HG03469 (cell line): Measurements from ENCODE around the gene SMURF1.
"Not testable (repeated sequence)": the region's sequence is repeated elsewhere in the genome, so short reads cannot be mapped to it uniquely, and the experiment has no call there.

Source experiments
- ATAC-seq: cut with Tn5 transposase; IDR thresholded peaks from one replicate; pipeline ENCODE4 v1.9.1; 2021; ENCODE audit warnings: mild to moderate bottlenecking, moderate library complexity, moderate number of reproducible peaks; ENCODE audit not compliant: unreplicated experiment

The SMURF1 gene

DNA sequence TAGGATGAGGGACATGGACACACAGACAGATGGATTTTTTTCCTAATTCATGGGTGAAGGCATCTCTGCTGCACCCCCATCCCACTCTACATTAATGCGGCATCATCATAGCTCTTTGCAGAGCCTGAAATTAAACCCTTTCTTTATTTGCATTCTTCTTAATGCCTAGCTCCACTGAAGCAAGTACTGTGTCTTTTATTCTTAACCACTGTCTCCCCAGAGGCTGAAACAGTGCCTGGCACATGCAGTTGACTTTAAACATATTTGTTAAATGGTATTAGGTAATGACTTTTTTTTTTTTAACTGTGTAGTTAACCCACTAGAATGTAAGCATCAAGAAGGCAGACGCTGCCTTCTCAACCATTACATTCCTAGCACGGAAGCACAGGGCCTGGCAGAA lies 73.5 kb downstream of the SMURF1 start:
- no peak for ATAC-seq

DNA sequence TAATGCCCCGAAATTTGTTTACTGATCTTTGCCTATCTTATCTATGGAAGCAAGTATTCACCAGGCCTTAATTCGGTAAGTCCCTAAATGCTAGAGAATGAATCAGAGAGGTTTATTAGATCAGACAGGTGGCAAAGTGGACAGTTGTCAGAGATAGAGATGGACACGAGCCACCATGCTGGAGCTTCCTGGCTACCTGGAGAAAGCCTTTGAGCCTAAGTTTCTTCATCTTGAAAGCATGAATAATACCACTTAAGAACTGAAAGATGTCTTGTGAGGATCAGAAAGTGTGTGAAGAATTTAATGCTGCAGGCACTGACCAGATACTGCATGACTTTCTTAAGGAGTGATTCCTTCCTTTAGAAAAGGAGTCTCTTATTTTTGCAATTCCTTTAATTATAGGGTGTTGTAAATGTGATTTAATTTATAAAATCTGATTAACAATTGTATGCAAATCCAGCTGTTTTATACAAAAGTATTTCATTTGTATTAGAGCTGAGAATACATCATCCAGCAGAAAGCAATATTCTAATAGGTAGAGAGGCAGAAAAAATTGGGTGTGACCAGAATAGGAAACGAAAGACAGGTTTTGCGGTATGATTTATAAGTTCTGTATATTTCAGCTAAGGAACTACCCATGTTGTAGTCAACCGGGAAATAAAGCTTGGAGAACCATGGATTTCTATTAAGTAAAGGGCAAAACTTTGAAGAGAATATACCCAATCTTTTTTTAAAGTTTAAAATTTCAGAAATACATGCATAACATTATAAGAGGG lies 82.7 kb downstream of the SMURF1 start:
- no peak for ATAC-seq

GRCh38 chr7:99054781-99055180 lies 89.1 kb downstream of the SMURF1 start:
- no peak for ATAC-seq

- no peak for ATAC-seq
Measured at GRCh38 chr7:99050971-99051370, 92.9 kb downstream of the SMURF1 start.

- no peak for ATAC-seq
Measured at GRCh38 chr7:99047526-99048077, 96.3 kb downstream of the SMURF1 start.

DNA sequence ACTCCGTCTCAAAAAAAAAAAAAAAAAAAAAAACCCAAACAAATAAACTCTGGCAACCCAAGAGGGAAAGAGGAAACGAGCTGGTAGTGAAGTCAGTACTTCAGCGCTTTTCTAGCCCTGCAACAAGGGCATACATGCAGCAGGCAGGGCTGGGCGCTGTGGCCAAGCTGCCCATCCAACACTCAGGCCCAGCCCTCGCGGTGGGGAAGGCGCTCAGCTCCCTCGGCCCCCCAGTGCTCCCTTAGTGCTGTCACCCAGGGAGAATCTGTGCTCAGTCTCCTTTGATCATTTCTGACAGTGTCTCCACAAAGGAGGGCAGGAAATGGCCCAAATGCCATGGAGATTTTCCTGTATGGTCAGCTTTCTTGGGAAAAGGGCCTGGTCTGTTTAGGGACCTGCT lies 97.2 kb downstream of the SMURF1 start:
- no peak for ATAC-seq

GRCh38 chr7:99046262-99046661 lies 97.6 kb downstream of the SMURF1 start:
- not testable (repeated sequence) for ATAC-seq

DNA sequence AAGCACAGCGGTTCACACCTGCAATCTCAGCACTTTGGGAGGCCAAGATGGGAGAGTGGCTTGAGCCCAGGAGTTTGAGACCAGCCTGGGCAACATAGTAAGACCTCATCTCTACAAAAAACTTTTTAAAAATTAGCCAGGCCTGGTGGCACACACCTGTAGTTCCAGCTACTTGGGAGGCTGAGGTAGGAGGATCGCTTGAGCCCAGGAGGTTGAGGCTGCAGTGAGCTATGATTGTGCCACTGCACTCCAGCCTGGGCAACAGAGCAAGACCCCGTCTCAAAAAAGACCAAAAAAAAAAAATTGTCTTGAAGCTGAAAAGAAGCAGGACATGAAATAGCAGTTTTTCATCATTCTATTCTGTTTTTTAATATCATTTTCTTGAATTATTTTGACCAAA lies 99.0 kb downstream of the SMURF1 start:
- not testable (repeated sequence) for ATAC-seq

DNA sequence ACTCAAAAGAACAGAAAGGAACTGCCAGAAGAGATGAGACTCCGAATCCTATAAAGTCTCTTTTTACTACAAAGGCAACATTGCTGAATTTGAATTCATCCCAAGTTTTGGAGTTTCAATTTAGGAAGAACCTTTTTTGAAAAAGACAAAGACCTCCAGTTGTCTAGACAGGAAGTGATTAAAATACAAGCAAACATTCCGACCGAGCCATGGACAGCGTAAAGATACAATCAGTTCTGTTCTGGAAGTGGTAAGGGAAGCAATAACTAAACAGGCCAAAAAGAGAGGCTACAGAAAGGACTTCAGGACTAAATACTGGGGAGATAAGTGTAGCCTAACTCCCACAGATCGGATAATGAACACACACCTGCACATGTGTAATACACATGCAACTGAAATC lies 101.0 kb downstream of the SMURF1 start:
- ATAC-seq: no peak

DNA sequence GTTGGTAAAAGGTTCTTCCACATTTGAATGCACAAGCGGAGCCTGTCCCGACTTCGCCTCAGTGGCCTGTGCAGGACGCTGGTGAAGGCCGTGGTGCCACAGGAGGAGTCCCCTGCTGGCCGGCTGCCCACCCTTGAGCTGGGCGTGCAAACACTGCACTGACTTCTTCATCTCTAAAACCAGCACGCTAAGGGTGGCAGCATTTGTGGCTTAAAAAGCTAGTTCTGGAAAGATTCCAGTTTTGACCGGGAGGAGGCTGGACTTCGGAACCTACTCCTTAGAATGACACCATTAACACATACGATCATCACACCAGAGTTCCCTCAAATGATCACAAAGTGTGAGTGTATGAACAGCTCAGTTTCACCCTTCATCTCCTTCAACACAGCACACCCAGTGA lies 102.4 kb downstream of the SMURF1 start:
- ATAC-seq: no peak

- no peak for ATAC-seq
Measured at GRCh38 chr7:99040104-99040958, 103.6 kb downstream of the SMURF1 start.

DNA sequence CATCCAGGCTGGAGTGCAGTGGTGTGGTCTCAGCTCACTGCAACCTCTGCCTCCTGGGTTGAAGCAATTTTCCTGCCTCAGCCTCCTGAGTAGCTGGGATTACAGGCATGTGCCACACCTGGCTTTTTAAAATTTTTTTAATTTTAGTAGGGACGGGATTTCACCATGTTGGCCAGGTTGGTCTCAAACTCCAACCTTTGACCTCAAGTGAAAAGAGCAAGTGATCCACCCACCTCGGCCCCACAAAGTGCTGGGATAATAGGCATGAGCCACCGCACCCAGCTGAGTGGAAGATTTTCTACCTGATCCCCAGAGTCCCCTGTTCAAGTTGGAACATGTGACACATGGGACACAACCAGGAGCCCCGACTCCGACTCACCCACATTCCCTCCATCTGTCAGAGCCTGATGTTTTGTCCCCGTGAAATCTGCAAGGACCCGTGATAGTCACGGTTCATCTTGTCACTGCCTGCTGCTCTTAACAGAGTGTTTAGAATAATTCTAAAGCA lies 104.5 kb downstream of the SMURF1 start:
- ATAC-seq: no peak

DNA sequence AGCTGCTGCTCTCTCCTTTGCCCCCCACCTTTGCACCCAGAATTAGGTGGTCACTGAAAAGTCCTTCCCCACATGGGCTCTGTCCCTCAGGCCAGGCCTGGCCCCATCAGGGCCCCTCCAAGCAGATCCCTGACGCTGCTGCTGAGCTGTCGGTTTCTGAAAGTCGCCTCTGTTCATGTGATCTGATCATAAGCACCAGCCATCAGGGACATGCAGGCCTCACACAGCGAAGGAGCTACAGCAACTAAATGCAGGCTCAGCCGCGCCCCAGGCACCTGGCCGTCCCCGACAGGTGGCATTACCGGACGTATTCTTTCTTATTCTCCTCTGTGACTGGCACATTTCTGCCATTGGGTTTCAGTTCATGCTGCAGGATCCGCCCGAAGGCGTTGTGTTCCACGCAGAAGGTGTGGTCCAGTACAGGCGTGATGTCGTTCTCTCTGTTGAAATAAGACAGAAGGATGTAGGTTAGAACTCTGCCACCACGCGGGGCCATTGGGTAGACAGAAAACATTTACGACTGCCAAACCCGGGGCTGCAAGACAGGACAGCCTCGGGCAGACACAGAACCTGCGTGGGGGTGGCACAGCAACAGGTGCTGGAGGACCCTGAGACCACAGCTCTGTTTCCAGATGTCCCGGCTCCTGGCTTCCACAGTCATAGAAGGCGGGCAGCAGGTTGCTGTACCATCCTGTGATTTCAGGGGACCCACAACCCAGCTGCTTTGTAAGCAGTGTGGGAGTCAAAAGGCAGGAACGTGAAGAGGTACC lies 105.6 kb downstream of the SMURF1 start:
- ATAC-seq: no peak

GRCh38 chr7:99037327-99037940 lies 106.5 kb downstream of the SMURF1 start:
- no peak for ATAC-seq

- no peak for ATAC-seq
Measured at GRCh38 chr7:99036546-99037111, 107.3 kb downstream of the SMURF1 start.

DNA sequence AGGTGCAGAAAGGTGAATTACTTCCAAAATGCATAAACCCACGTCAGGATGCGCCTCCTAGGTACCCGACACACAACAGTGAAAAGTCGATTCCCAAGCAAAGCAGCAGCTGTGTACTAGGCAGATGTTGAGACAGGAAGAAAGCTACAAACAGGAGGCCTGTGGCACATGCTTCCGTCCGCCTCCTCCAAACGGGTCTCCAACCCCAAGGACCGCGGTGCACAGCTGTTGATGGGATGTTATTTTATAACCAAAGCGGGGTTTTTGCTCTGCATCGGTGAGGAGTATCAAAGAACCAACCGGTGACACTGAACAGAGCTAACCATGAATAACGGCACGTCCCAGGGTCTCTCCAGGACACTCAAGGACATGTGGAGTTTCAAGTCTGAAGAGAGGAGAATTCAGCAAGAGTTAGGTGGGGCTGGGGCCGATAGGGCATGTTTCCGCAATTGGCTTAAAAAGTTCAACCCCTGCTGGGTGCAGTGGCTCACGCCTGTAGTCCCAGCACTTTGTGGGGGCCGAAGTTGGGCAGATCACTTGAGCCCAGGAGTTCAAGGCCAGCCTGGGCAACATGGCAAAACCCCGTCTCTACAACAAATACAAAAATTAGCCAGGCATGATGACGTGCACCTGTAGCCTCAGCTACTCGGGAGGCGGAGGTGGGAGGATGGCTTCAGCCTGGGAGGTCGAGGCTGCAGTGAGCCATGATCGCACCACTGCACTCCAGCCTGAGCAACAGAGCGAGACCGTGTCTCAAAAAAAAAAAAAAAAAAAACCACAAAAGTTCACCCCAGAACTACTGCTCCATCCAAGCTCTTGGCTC lies 108.0 kb downstream of the SMURF1 start:
- no peak for ATAC-seq

DNA sequence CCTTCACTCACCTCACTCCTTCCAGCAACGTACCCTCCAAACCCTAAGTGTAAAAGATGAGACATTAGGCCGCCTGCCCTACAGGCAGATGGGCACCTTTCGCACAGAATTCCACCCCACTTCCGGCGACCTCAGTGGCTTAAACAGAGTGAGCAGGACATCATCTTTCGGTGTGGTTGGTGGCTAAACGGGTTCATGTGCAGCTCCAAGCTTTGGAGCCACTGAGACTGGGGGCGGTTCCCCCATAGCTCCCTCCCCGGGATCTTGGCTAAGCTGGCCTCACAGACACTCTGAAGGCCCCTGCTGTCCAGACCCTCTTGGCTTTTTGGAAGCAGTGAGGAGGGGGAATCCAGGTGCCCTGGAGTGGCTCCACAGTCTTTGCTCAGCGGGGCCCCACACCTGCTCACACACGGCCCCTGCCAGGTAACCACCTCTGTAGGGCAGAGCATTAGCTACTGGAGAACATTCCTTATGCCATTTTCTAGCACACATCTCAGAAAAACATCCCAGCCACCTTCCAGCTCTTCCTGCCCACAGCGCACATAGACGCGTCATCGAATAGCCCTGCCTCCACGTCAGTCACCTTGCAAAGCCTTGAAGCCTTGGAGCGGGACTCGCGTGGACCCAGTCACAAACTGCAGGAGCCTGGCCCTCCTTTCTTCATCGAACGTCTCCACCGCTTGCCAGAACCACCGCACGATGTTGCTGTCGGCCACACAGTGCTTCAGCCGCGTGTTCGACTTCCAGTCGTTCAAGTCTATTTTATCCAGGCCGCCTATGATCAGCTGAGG lies 108.8 kb downstream of the SMURF1 start:
- no peak for ATAC-seq

- ATAC-seq: no peak
Measured at GRCh38 chr7:99033765-99034164, 110.1 kb downstream of the SMURF1 start.
